HS-27A (cell line): ENCODE results near the gene HS6ST3.

Experiments used
- DNase-seq: peaks from one replicate; pipeline ENCODE4 v3.0.0-alpha.2; 2012; ENCODE audit warnings: low read depth, missing footprints

HS6ST3 gene

DNA sequence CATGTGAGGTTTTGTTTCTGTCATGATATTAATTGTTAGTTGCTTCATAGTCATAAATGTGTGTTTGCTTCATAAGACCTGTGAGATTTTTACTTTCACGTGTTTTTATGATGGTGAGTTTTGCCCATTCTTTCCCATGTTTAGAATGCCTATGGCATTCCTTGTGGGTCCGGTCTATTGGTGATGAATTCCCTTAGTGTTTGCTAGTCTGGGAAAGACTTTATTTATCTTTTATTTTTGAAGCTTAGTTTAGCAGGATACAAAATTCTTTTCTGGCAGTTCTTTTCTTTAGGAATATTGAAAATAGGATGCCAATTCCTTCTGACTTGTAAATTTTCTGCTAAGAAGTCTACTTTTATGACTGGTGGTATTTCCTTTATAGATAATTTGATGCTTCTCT, 571.7 kb downstream of the HS6ST3 start:
- no peak for DNase-seq

DNA sequence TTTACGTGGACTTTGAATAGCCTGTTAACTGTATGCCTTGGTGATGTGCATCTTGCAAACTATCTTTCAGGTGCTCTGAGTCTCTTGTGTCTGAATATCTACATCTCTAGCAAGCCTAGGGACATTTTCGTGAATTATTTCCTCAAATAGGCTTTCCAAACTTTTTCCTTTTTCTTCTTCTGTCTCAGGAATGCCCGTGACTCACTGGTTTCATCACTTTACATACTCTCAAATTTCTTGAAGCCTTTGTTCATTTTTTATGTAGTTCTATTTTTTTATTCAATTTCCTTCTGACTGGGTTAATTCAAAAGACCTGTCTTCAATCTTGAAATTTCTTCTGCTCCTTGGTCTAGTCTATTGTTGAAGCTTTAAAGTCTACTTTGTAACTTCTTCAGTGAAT, 572.1 kb downstream of the HS6ST3 start:
- DNase-seq, result no peak

DNA sequence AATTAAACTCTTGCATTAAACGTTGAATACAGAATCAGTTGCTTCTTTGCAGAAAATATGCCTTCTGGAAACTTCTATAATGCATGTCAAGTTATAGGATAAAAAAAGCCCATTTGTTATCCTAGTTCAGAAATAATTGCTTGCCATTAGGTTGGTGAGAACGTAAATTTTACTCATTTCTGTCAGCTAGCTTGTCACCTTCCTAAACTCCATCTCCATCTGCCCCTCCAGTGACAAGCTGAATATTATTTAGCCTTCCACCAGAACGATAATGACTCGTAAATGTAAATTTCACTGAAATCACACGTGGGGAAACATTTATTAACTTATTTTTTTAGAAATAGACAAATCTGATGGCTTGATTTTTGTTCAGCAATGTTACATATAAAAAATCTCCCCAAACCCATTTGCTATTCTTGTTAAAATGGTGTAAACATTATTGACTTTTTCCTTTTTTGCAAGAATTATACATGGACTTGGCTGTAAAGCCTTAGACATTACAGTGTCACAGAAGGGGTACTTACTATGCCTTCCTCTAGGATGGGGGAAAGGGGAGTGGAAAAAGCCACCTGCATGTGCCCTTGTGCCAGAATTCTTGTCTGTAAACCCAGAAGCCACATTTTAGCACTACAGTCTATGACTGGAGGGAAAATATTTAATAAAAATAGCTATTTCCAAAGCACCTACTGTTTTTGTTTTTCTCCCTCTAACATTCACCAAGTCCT, 577.5 kb downstream of the HS6ST3 start:
- no peak for DNase-seq

- no peak for DNase-seq
Observed at GRCh38 chr13:96671073-96671472, 581.2 kb downstream of the HS6ST3 start.

- DNase-seq, result no peak
Observed at GRCh38 chr13:96672016-96672415, 582.1 kb downstream of the HS6ST3 start.

GRCh38 chr13:96673825-96674224, 583.9 kb downstream of the HS6ST3 start:
- no peak for DNase-seq

- no peak for DNase-seq
Observed at GRCh38 chr13:96677029-96677428, 587.1 kb downstream of the HS6ST3 start.

- no peak for DNase-seq
Observed at GRCh38 chr13:96678801-96679200, 588.9 kb downstream of the HS6ST3 start.

- DNase-seq, result no peak
Observed at GRCh38 chr13:96680898-96681297, 591.0 kb downstream of the HS6ST3 start.

- no peak for DNase-seq
Observed at GRCh38 chr13:96681766-96682165, 591.9 kb downstream of the HS6ST3 start.

DNA sequence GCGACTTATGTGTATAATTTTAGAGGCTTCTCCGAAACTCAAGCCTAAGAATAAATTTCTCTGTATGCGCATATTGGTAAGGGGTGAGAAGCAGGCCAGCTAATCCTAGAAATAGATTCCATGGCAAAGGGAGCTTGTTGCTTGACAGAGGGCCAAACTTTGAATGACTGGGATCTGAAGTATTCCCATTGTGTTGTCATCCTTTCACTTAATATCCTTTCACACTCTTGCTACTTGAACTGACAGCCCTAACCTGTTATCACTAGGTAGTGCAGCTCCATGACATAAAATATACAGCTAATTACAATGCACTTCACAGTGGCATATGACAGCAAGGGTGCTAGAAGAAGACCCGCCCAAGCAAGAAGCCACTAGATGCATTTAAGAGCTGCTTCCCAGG, 594.6 kb downstream of the HS6ST3 start:
- DNase-seq, result no peak

GRCh38 chr13:96684907-96685306, 595.0 kb downstream of the HS6ST3 start:
- no peak for DNase-seq

DNA sequence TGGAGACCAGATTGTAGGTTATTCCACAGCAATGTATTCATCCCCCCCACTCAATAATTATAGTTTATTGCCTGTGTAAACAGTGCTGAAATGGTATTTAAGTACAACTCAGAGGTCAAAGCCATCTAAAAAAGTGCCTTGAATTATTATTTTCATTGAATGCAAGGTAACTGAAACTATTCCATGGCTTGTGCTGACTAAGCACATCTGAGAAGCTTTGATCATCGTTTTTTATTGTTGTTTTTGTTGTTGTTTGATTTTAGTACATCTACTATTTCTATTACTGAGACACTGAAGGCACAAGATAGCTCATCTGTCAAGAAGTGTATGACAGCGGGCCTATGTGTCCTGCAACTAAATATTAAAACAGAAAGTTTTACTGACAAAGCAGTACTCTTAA, 596.4 kb downstream of the HS6ST3 start:
- DNase-seq, result no peak

DNA sequence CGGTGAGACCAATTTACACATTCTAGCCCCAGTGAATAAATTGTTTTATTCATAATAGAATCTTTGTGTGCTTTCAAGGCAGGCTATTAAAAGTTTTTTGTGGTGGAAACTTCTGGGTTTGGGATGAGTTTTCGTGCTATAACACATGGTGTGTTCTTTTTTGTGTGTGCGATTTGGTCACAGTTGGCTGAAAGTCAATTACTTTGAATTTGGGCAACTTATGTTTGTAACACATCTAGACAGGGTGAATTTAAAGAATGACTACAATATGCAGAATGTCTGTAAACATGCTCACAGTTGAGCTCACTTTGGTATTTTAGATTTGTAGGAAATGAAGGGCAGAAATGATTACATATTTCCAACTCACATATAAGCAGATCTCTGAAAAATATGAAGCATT, 597.3 kb downstream of the HS6ST3 start:
- DNase-seq, result no peak

GRCh38 chr13:96690998-96691397, 601.1 kb downstream of the HS6ST3 start:
- no peak for DNase-seq

- DNase-seq, result no peak
Observed at GRCh38 chr13:96696389-96696900, 606.5 kb downstream of the HS6ST3 start.

DNA sequence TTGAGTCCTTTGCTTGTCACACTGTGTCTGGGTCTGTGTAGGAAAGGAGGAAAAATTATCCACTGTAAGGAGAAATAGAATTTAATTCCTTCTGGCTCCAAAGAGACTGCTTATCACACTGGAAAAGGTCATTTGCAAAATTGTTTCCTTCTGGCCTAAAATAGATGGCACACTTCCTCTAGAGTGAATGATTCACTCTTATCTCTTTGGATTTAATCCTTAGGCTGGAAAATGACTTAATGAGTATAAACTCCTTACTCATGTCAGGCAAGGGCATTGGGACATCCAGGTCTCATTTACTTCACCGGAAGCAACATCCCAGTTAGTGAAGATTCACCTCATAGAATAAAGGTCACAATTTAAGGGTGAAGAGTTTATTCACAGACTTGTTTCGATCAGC, 610.8 kb downstream of the HS6ST3 start:
- DNase-seq, result no peak

DNA sequence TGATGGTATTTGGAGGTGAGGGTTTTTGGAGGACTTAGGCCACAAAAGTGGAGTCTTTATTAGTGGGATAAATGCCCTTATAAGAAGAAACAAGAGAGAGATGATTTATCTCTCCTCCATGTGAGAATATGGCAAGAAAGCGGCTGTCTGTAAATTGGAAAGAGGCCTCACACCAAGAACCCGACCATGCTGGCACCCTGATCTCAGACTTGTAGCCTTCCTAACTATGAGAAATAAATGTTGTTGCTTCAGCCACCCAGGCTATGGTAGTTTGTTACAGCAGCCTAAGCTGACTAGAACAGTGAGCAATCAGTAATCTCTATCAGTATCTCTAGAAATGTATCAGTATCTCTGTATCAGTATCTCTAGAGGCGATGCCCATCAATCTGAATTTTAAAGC, 617.2 kb downstream of the HS6ST3 start:
- no peak for DNase-seq

DNA sequence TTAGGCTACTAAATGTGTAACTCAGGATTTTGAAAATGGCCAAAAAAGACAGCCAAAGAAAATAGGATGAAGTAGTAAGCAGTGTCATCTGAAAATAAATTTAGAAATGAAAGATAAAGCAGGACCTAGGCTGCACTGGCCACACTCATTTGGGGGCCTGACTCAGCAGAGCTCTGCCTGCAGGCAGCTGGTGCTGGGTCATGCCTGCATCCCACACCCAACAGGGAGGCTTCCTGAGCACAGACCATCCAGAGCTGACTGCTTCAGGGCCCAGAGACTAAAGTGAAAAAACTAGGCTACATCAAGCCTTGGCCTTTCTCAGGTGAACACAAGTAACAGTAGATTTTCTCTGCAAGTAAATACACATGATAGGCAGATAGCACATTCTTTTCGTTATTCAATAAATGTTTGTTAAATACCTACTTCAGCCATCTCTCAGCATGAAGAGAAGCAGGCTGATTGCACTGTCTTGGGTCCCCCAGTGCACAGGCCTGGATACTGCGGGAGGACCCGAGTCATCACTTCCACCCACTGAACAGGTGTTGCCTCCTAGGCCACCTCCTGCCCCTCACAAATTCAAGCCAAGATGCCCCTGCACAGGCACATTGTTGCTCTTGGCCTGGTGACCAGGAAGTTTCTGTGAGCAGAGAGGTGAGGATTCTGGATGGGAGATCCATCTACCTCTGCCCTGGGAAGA, 620.4 kb downstream of the HS6ST3 start:
- no peak for DNase-seq

DNA sequence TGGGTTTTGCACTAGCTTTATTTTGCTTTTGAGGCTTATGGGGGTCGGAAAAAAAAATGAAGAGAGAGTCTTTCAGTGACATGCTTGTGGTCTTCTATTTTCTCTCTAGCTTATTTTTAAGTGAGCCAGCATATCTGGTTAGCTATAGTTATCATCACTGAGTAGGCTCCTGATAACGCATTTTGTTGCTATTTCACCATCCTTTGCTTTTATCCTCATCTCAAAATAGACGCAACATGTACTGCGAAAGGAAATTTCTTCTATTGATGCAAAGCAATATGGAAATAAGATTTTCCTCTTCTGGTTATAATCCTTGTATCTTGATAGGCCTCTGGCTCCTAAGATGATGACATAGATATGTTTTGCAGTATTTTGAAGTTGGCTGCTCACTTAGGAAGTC, 630.5 kb downstream of the HS6ST3 start:
- no peak for DNase-seq

DNA sequence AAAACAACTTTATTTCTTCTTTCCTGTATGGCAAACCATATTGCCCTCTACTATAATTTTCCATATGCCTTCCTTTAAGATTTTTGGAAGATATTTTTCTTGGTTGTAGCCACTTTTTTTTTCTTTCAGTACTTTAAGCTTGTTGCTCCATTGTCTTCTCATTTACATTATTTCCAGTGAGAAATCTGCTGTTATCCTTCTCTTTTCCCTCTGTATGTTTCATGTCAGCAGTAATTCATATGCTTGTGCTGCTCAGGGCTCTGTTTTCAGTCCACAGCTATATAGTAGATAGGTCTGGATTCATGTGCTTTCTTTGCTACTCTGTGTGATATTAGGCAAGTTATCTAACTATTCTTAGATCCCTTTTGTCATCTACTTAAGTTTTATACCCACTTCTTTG, 636.7 kb downstream of the HS6ST3 start:
- no peak for DNase-seq

DNA sequence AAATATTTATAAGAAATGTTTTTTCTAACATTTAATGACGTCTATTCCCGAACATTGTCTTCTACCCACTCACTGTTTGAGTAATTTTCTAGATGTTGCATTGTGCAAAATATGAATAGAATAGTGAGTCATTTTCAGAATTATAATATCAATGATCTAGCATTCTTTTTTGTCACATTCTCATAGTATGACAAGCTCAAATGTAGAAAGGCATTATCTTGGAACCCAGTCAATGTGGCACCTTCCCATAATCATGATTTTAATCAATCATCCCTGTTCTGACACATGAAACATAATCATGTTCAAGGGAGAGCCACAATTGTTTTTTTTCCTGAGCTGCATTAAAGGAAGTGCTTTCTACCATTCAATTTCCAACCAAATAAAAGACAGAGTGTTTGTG, 638.6 kb downstream of the HS6ST3 start:
- DNase-seq, result no peak

DNA sequence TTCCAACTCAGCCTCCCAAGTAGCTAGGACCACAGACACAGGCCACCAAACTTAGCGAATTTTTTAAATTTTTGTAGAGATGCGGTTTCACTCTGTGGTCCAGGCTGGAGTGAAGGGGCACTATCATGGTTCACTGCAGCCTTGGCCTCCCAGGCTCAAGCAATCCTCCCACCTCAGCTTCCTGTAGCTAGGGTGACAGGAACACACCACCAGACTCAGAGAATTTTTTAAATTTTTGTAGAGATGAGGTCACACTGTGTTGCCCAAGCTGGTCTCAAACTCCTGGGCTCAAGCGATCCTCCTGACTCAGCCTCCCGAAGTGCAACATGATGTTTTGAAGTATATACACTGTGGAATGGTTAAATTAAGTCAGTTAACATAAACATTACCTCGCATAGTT, 640.8 kb downstream of the HS6ST3 start:
- DNase-seq, result no peak

DNA sequence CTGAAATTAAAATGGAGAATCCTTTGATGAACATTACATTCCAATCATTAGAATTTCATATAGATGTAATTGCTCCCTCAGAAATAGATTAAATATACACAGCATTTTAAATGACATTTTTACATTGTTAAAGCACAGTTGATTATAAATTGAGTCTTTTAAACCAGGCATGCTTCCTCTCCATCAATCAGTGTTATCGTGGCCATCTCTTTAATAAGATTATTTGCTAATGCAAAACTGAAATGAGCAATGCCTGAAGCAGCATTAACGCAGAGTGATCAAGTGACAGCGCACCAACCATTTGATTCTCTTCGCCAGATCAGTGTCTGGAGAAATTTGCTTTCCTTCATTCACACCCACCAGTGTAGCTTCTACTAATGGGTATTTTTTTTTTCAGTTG, 644.6 kb downstream of the HS6ST3 start:
- no peak for DNase-seq
